CD4-positive, alpha-beta T cell (primary cell): ENCODE results near the gene HNRNPU. TPM values are rescaled to one million over a fixed set of nuclear protein-coding genes. Genes with fewer than 3 reads are reported as not detected.

Experiments
- ATAC-seq: fragments of 200-7000 bp; cut with Tn5 transposase; one replicate; pipeline ENCODE4 v1.10.0; 2022; ENCODE audit warnings: mild to moderate bottlenecking; ENCODE audit not compliant: poor library complexity
- CTCF ChIA-PET: fragments of 350-600 bp; sonication (Branson Sonifier 250); formaldehyde crosslinking; loops from one replicate; lab custom pipeline; 2021; ENCODE audit warnings: antibody characterized with exemption, inconsistent platforms; lab: Charles Lee
- POLR2A ChIA-PET: fragments of 350-600 bp; sonication (Branson Sonifier 250); formaldehyde crosslinking; loops from one replicate; lab custom pipeline; 2021; ENCODE audit warnings: antibody characterized with exemption, inconsistent platforms; lab: Charles Lee
- DNase-seq, 14 experiments: peaks; one replicate each; pipeline ENCODE4 v3.0.0-alpha.2; 2013 to 2020; ENCODE audit warnings: mixed read lengths in 2 of 14
- H3K27ac ChIP-seq, 2 donors: one replicate each; pipeline versions ENCODE4 v1.5.1 to v1.7.0; 2013; ENCODE audit warnings: low read length in 2 of 2, low read depth in 1 of 2, mild to moderate bottlenecking in 1 of 2
- H3K27me3 ChIP-seq, 2 experiments: 1 replicate in 1 of 2; 2 replicates in 1 of 2; pipeline versions ENCODE4 v1.6.1 to v1.7.0; 2013; ENCODE audit warnings: low read length in 2 of 2, control low read depth in 1 of 2, mild to moderate bottlenecking in 1 of 2, moderate library complexity in 1 of 2; ENCODE audit not compliant: insufficient read depth in 2 of 2, control insufficient read depth in 1 of 2
- H3K36me3 ChIP-seq: one replicate; pipeline ENCODE4 v1.6.1; 2013; ENCODE audit warnings: low read length, control low read depth; ENCODE audit not compliant: insufficient read depth
- H3K4me1 ChIP-seq: one replicate; pipeline ENCODE4 v1.6.1; 2013; ENCODE audit warnings: low read length, control low read depth; ENCODE audit not compliant: insufficient read depth
- H3K4me3 ChIP-seq: one replicate; pipeline ENCODE4 v1.5.1; 2013; ENCODE audit warnings: mild to moderate bottlenecking, low read length, moderate library complexity
- H3K9me3 ChIP-seq, 2 experiments: 1 replicate in 1 of 2; 2 replicates in 1 of 2; pipeline versions ENCODE4 v1.6.1 to v1.7.0; 2013; ENCODE audit warnings: low read length in 2 of 2, mild to moderate bottlenecking in 2 of 2, control low read depth in 1 of 2, moderate library complexity in 1 of 2; ENCODE audit not compliant: control insufficient read depth in 1 of 2, insufficient read depth in 1 of 2
- H3K27ac Mint-ChIP-seq: one replicate; pipeline ENCODE4 v1.8.0; 2020; ENCODE audit warnings: mixed read lengths
- H3K27me3 Mint-ChIP-seq: one replicate; pipeline ENCODE4 v1.8.0; 2021; ENCODE audit warnings: mixed read lengths
- H3K36me3 Mint-ChIP-seq: one replicate; pipeline ENCODE4 v1.8.0; 2021; ENCODE audit warnings: low read depth, mixed read lengths
- H3K4me1 Mint-ChIP-seq: one replicate; pipeline ENCODE4 v1.8.0; 2021; ENCODE audit warnings: low read depth, mixed read lengths
- H3K4me3 Mint-ChIP-seq: one replicate; pipeline ENCODE4 v1.8.0; 2020; ENCODE audit warnings: mild to moderate bottlenecking, mixed read lengths
- H3K9me3 Mint-ChIP-seq: one replicate; pipeline ENCODE4 v1.8.0; 2020; ENCODE audit warnings: mixed read lengths
- CTCF ChIP-seq: fragments of 200-600 bp; IDR thresholded peaks from one replicate; pipeline ENCODE4 v1.8.0; 2022; ENCODE audit warnings: antibody characterized with exemption, mild to moderate bottlenecking
- intact Hi-C, 2 experiments: fragments of 100-400 bp; cut with DNase I in 1 of 2; cut with micrococcal nuclease in 1 of 2; formaldehyde crosslinking; loops; one replicate each; pipeline versions ENCODE4 v1.15.1 to v1.9.0; 2023 to 2025; cut with DNase I, micrococcal nuclease
- total RNA-seq, 174 experiments: library from RNA in 2 of 174; stranded (reverse) in 2 of 174; gene quantifications; one replicate each; pipeline ENCODE4 v1.2.3 and lab custom pipeline; 2021 to 2026

HNRNPU gene
- total RNA-seq, 2 experiments from 2014 or later = 415 TPM

- Histone ChIP-seq H3K27me3 (no peaks in the 10 kb centered on the region), H3K4me3 (peak overlapping the region; percentile 91), H3K36me3 (peaks cover 37% of the 10 kb centered on the region), H3K9me3 (no peaks in the 10 kb centered on the region), H3K4me1 (peaks cover 24% of the 10 kb centered on the region), H3K27ac (peak overlapping the region; percentile 98 to 99)
- Mint-ChIP-seq H3K27ac (peak overlapping the region; percentile 98), H3K27me3 (peaks cover 5% of the 10 kb centered on the region), H3K9me3 (no peaks in the 10 kb centered on the region), H3K36me3 (peaks cover 64% of the 10 kb centered on the region), H3K4me3 (peak overlapping the region; percentile 96), H3K4me1 (peaks cover 60% of the 10 kb centered on the region)
- TF ChIP-seq CTCF = no peak
- no peak for ATAC-seq
- ChIA-PET POLR2A (interaction anchor here (0.8 to 22.6 kb wide), 17 partner anchors 11 to 1608 kb away, joined by 3 to 1262 read pairs (median 14); partner anchors contain the start of genes ADSS2, CATSPERE, CEP170 and COX20), CTCF (interaction anchor here (0.7 to 6.2 kb wide), 7 partner anchors 10 to 179 kb away, joined by 3 to 63 read pairs (median 5); partner anchors contain the start of gene COX20)
- DNase-seq = peak in 5 of 14 experiments; percentile 16 to 57 (median 27)
- intact Hi-C loops = loop anchor here (1.0 to 10.0 kb wide), 9 partner anchors 28 to 411 kb away; partner anchors contain the start of genes ADSS2 (in 2 of the 2), COX20 (in 2 of the 2) and DESI2 (in 2 of the 2)
Observed at GRCh38 chr1:244863491-244864252, 671 bp downstream of the HNRNPU start.

GRCh38 chr1:244862699-244863490 is 1.4 kb downstream of the HNRNPU start:
- ChIA-PET CTCF (interaction anchor here (0.6 to 6.2 kb wide), 6 partner anchors 27 to 179 kb away, joined by 3 to 63 read pairs (median 6); partner anchors contain the start of gene COX20), POLR2A (interaction anchor here (0.9 to 22.6 kb wide), 14 partner anchors 10 to 1608 kb away, joined by 3 to 1262 read pairs (median 22); partner anchors contain the start of genes ADSS2, CEP170, COX20 and DESI2)
- H3K4me1 ChIP-seq = peaks cover 26% of the 10 kb centered on the region
- H3K9me3 ChIP-seq = no peaks in the 10 kb centered on the region
- ATAC-seq = peak; percentile 56
- peak overlapping the region; percentile 96 for H3K4me3 Mint-ChIP-seq
- H3K4me3 ChIP-seq = peak overlapping the region; percentile 91
- peak overlapping the region; percentile 95 to 99 for H3K27ac ChIP-seq
- H3K27me3 ChIP-seq = no peaks in the 10 kb centered on the region
- H3K4me1 Mint-ChIP-seq = peaks cover 68% of the 10 kb centered on the region
- no peak for TF ChIP-seq CTCF
- H3K36me3 ChIP-seq = peaks cover 45% of the 10 kb centered on the region
- intact Hi-C loops = loop anchor here (1.0 to 10.0 kb wide), 7 partner anchors 9 to 411 kb away; partner anchors contain the start of genes ADSS2 (in 2 of the 2), DESI2 (in 2 of the 2) and COX20 (in 1 of the 2)
- peak overlapping the region; percentile 98 for H3K27ac Mint-ChIP-seq
- peak; percentile 93 to 99 (median 98) for DNase-seq
- no peaks in the 10 kb centered on the region for H3K9me3 Mint-ChIP-seq
- peaks cover 5% of the 10 kb centered on the region for H3K27me3 Mint-ChIP-seq
- H3K36me3 Mint-ChIP-seq = peaks cover 72% of the 10 kb centered on the region

- intact Hi-C loops = loop anchor here (1.0 to 10.0 kb wide), 5 partner anchors 8 to 410 kb away; partner anchors contain the start of genes ADSS2 (in 2 of the 2) and DESI2 (in 2 of the 2)
- no peak for TF ChIP-seq CTCF
- CTCF ChIA-PET = interaction anchor here (0.7 to 6.2 kb wide), 4 partner anchors 27 to 180 kb away, joined by 3 to 63 read pairs (median 10); partner anchors contain the start of gene COX20
- peaks cover 29% of the 10 kb centered on the region for H3K4me1 ChIP-seq
- peak overlapping the region; percentile 96 for H3K4me3 Mint-ChIP-seq
- peaks cover 51% of the 10 kb centered on the region for H3K36me3 ChIP-seq
- H3K27me3 Mint-ChIP-seq = peaks cover 5% of the 10 kb centered on the region
- ATAC-seq = peak; percentile 1
- no peaks in the 10 kb centered on the region for H3K9me3 Mint-ChIP-seq
- H3K36me3 Mint-ChIP-seq = peaks cover 78% of the 10 kb centered on the region
- peaks cover 74% of the 10 kb centered on the region for H3K4me1 Mint-ChIP-seq
- no peaks in the 10 kb centered on the region for H3K27me3 ChIP-seq
- H3K9me3 ChIP-seq = no peaks in the 10 kb centered on the region
- H3K4me3 ChIP-seq = peak overlapping the region; percentile 91
- DNase-seq = peak in 3 of 14 experiments; percentile 53 to 82 (median 73)
- POLR2A ChIA-PET = interaction anchor here (0.5 to 22.6 kb wide), 15 partner anchors 10 to 1607 kb away, joined by 3 to 1262 read pairs (median 22); partner anchors contain the start of genes ADSS2, CEP170, COX20 and DESI2
- H3K27ac ChIP-seq = peak overlapping the region; percentile 95 to 99
- peak overlapping the region; percentile 98 for H3K27ac Mint-ChIP-seq
Observed at GRCh38 chr1:244862354-244862698, 2.0 kb downstream of the HNRNPU start.
